SK-N-SH treated with all-trans-retinoic acid at 6 μM for 48 hours (cell line): ENCODE data around the gene CALML3.

Experiments used
- ATAC-seq: fragments of 200-7000 bp; cut with Tn5 transposase; 3 replicates; pipeline ENCODE4 v1.9.1; 2020; ENCODE audit warnings: mild to moderate bottlenecking, moderate library complexity
- ARNTL ChIP-seq: fragments of 450-650 bp; formaldehyde crosslinking; IDR thresholded peaks from 2 replicates; pipeline ENCODE4 v1.5.0; 2020; ENCODE audit warnings: low read depth, mild to moderate bottlenecking, moderate library complexity, borderline replicate concordance
- BACH2 ChIP-seq: fragments of 250-450 bp; sonication (Bioruptor Pico); IDR thresholded peaks from 2 replicates; pipeline ENCODE4 v1.9.0; 2021; ENCODE audit warnings: mild to moderate bottlenecking, borderline replicate concordance
- CSDC2 ChIP-seq: fragments of 250-450 bp; sonication (Bioruptor Pico); IDR thresholded peaks from 2 replicates; pipeline ENCODE4 v1.5.0; 2020; ENCODE audit warnings: mild to moderate bottlenecking, moderate library complexity
- CSRNP3 ChIP-seq: fragments of 250-450 bp; sonication (Bioruptor Pico); IDR thresholded peaks from 2 replicates; pipeline ENCODE4 v1.5.1; 2021; ENCODE audit warnings: mild to moderate bottlenecking, moderate library complexity
- ESRRG ChIP-seq: fragments of 250-450 bp; sonication (Bioruptor Pico); IDR thresholded peaks from 2 replicates; pipeline ENCODE4 v1.6.1; 2021; ENCODE audit warnings: mild to moderate bottlenecking
- GLIS3 ChIP-seq: fragments of 250-450 bp; sonication (Bioruptor Pico); IDR thresholded peaks from 2 replicates; pipeline ENCODE4 v1.5.0; 2020; ENCODE audit warnings: mild to moderate bottlenecking, moderate library complexity
- ISL1 ChIP-seq: fragments of 250-450 bp; sonication (Bioruptor Pico); IDR thresholded peaks from 2 replicates; pipeline ENCODE4 v2.1.2; 2022; ENCODE audit warnings: mild to moderate bottlenecking, moderate library complexity
- OSR1 ChIP-seq: fragments of 250-450 bp; sonication (Bioruptor Pico); IDR thresholded peaks from 2 replicates; pipeline ENCODE4 v1.8.0; 2022; ENCODE audit warnings: moderate library complexity, mild to moderate bottlenecking, inconsistent platforms
- PPARA ChIP-seq: fragments of 250-450 bp; sonication (Bioruptor Pico); IDR thresholded peaks from 2 replicates; pipeline ENCODE4 v1.5.0; 2020; ENCODE audit warnings: mild to moderate bottlenecking, borderline replicate concordance
- RARB ChIP-seq: fragments of 250-450 bp; sonication (Bioruptor Pico); IDR thresholded peaks from 2 replicates; pipeline ENCODE4 v1.8.0; 2021; ENCODE audit warnings: mild to moderate bottlenecking, moderate library complexity
- SNAI2 ChIP-seq: fragments of 250-450 bp; sonication (Bioruptor Pico); IDR thresholded peaks from 2 replicates; pipeline ENCODE4 v1.5.0; 2020; ENCODE audit warnings: mild to moderate bottlenecking, moderate library complexity
- TCF4 ChIP-seq: fragments of 250-450 bp; sonication (Bioruptor Pico); IDR thresholded peaks from 2 replicates; pipeline ENCODE4 v1.8.0; 2021; ENCODE audit warnings: mild to moderate bottlenecking, moderate library complexity, borderline replicate concordance
- TOX ChIP-seq: fragments of 250-450 bp; sonication (Bioruptor Pico); IDR thresholded peaks from 2 replicates; pipeline ENCODE4 v1.8.0; 2021; ENCODE audit warnings: mild to moderate bottlenecking, moderate library complexity, borderline replicate concordance
- TSHZ2 ChIP-seq: fragments of 250-450 bp; sonication (Bioruptor Pico); IDR thresholded peaks from 2 replicates; pipeline ENCODE4 v1.5.0; 2020; ENCODE audit warnings: mild to moderate bottlenecking, moderate library complexity
- ZC3H10 ChIP-seq: fragments of 250-450 bp; sonication (Bioruptor Pico); IDR thresholded peaks from 2 replicates; pipeline ENCODE4 v1.5.1; 2021; ENCODE audit warnings: mild to moderate bottlenecking, moderate library complexity
- ZFP3 ChIP-seq: fragments of 250-450 bp; sonication (Bioruptor Pico); IDR thresholded peaks from 2 replicates; pipeline ENCODE4 v1.5.0; 2020; ENCODE audit warnings: mild to moderate bottlenecking, moderate library complexity
- ZFP30 ChIP-seq: fragments of 450-650 bp; formaldehyde crosslinking; IDR thresholded peaks from 2 replicates; pipeline ENCODE4 v1.5.0; 2022; ENCODE audit warnings: mild to moderate bottlenecking, moderate library complexity
- ZNF565 ChIP-seq: fragments of 450-650 bp; formaldehyde crosslinking; conservative IDR thresholded peaks from 2 replicates; pipeline ENCODE4 v1.5.0; 2020; ENCODE audit warnings: low read depth, mild to moderate bottlenecking, moderate library complexity
- ZNF70 ChIP-seq: fragments of 450-650 bp; formaldehyde crosslinking; IDR thresholded peaks from 2 replicates; pipeline ENCODE4 v1.5.0; 2020; ENCODE audit warnings: mild to moderate bottlenecking, moderate library complexity
- ZNF8 ChIP-seq: fragments of 450-650 bp; formaldehyde crosslinking; IDR thresholded peaks from 2 replicates; pipeline ENCODE4 v1.5.0; 2020; ENCODE audit warnings: mild to moderate bottlenecking, moderate library complexity
- TF ChIP-seq, protein P1 (sequence below): fragments of 250-450 bp; sonication (Bioruptor Pico); IDR thresholded peaks from 2 replicates; pipeline ENCODE4 v1.8.0; 2021; ENCODE audit warnings: low read depth, mild to moderate bottlenecking, moderate library complexity, borderline replicate concordance
- TF ChIP-seq, protein P2 (sequence below): fragments of 250-450 bp; sonication (Bioruptor Pico); IDR thresholded peaks from 2 replicates; pipeline ENCODE4 v1.5.1; 2020; ENCODE audit warnings: low read depth, mild to moderate bottlenecking, moderate library complexity
- TF ChIP-seq, protein P3 (sequence below): fragments of 250-450 bp; sonication (Bioruptor Pico); IDR thresholded peaks from 2 replicates; pipeline ENCODE4 v1.8.0; 2020; ENCODE audit warnings: mild to moderate bottlenecking, moderate library complexity, borderline replicate concordance

The CALML3 gene

DNA sequence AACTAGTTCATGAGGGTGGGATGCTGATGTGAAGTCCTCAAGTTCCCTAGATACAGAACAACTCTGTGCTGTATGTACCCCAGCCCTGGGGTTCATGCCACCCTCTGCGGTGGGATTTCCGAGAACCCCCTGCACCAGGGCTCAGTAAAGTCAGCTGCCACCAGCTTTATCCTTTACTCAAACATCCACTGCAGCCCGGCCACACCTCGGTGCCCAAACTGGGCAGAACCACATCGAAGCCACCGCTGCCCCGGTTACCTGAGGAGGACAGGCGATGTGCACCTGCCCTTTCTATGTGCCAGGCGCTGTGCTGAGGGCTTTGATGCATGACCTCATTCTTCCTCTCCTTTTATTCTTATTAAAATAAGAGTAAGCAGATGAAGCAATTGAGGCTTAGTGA, 15.5 kb upstream of the CALML3 start:
- no peak for ATAC-seq
- TF ChIP-seq ZFP3 (CRISPR knock-in tag) (no peak), CSRNP3 (CRISPR knock-in tag) (no peak), ESRRG (CRISPR knock-in tag) (no peak), ZFP30 (no peak), PPARA (CRISPR knock-in tag) (no peak), GLIS3 (CRISPR knock-in tag) (no peak), ZNF8 (CRISPR knock-in tag) (no peak), ZNF70 (CRISPR knock-in tag) (no peak), TSHZ2 (CRISPR knock-in tag) (no peak), ISL1 (CRISPR knock-in tag) (no peak), TOX (no peak), TCF4 (CRISPR knock-in tag) (no peak), ZNF565 (CRISPR knock-in tag) (no peak)
- TF ChIP-seq, protein P1, sequence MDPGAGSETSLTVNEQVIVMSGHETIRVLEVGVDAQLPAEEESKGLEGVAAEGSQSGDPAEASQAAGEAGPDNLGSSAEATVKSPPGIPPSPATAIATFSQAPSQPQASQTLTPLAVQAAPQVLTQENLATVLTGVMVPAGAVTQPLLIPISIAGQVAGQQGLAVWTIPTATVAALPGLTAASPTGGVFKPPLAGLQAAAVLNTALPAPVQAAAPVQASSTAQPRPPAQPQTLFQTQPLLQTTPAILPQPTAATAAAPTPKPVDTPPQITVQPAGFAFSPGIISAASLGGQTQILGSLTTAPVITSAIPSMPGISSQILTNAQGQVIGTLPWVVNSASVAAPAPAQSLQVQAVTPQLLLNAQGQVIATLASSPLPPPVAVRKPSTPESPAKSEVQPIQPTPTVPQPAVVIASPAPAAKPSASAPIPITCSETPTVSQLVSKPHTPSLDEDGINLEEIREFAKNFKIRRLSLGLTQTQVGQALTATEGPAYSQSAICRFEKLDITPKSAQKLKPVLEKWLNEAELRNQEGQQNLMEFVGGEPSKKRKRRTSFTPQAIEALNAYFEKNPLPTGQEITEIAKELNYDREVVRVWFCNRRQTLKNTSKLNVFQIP (CRISPR knock-in tag): no peak
- TF ChIP-seq, protein P2, sequence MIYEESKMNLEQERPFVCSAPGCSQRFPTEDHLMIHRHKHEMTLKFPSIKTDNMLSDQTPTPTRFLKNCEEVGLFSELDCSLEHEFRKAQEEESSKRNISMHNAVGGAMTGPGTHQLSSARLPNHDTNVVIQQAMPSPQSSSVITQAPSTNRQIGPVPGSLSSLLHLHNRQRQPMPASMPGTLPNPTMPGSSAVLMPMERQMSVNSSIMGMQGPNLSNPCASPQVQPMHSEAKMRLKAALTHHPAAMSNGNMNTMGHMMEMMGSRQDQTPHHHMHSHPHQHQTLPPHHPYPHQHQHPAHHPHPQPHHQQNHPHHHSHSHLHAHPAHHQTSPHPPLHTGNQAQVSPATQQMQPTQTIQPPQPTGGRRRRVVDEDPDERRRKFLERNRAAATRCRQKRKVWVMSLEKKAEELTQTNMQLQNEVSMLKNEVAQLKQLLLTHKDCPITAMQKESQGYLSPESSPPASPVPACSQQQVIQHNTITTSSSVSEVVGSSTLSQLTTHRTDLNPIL (CRISPR knock-in tag): no peak

GRCh38 chr10:5509691-5510090, 15.1 kb upstream of the CALML3 start:
- TF ChIP-seq ZNF8 (CRISPR knock-in tag): no peak
- TF ChIP-seq, protein P2 (CRISPR knock-in tag): no peak
- no peak for TF ChIP-seq ESRRG (CRISPR knock-in tag)
- TF ChIP-seq, protein P3, sequence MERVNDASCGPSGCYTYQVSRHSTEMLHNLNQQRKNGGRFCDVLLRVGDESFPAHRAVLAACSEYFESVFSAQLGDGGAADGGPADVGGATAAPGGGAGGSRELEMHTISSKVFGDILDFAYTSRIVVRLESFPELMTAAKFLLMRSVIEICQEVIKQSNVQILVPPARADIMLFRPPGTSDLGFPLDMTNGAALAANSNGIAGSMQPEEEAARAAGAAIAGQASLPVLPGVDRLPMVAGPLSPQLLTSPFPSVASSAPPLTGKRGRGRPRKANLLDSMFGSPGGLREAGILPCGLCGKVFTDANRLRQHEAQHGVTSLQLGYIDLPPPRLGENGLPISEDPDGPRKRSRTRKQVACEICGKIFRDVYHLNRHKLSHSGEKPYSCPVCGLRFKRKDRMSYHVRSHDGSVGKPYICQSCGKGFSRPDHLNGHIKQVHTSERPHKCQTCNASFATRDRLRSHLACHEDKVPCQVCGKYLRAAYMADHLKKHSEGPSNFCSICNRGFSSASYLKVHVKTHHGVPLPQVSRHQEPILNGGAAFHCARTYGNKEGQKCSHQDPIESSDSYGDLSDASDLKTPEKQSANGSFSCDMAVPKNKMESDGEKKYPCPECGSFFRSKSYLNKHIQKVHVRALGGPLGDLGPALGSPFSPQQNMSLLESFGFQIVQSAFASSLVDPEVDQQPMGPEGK (CRISPR knock-in tag): no peak
- no peak for TF ChIP-seq ZNF565 (CRISPR knock-in tag)
- TF ChIP-seq, protein P1 (CRISPR knock-in tag): no peak
- TF ChIP-seq CSDC2 (CRISPR knock-in tag): no peak
- TF ChIP-seq RARB: no peak
- no peak for TF ChIP-seq TCF4 (CRISPR knock-in tag)
- TF ChIP-seq BACH2 (CRISPR knock-in tag): no peak
- no peak for TF ChIP-seq ISL1 (CRISPR knock-in tag)
- TF ChIP-seq TOX: no peak
- no peak for TF ChIP-seq SNAI2 (CRISPR knock-in tag)
- TF ChIP-seq GLIS3 (CRISPR knock-in tag): no peak
- no peak for TF ChIP-seq OSR1
- TF ChIP-seq ZC3H10 (CRISPR knock-in tag): no peak
- no peak for TF ChIP-seq ZFP30
- no peak for TF ChIP-seq ARNTL (CRISPR knock-in tag)
- TF ChIP-seq CSRNP3 (CRISPR knock-in tag): no peak
- no peak for ATAC-seq
